ENCODE results near the gene BICD2.

BICD2 gene

GRCh38 chr9:92669890-92670708, 94.5 kb downstream of the BICD2 start, which contains the start of gene IPPK:
TSS of gene IPPK (minus strand) at chr9:92670131. CDS start at chr9:92669988, 143 bp downstream.
- TF ChIP-seq ZFX (IDR thresholded peaks at IDR 0.05; ENCODE audit: borderline replicate concordance) (no peak), CTCF (IDR thresholded peaks at IDR 0.05) (no peak)
- H3K27ac ChIP-seq: peak within 1 kb of the TSS; percentile 82

DNA sequence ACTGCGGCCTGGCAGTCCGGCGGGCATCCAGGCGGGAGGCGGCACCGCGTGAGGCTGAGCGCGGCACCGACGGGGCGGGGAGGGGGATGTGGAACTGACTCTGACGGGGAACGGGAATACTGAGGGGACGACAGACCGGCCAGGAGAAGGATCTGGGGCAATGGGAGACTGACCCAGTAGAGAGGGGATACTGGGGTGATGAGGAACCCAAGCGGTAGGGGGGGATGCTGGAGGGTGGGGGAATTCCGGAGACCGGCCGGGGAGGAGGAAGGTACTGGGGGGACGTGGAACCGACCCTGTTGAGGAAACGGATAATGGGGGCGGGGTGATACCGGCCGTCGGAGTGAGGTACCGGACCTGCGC, 95.1 kb downstream of the BICD2 start:
- H3K27ac ChIP-seq: peak overlapping the region; percentile 82

DNA sequence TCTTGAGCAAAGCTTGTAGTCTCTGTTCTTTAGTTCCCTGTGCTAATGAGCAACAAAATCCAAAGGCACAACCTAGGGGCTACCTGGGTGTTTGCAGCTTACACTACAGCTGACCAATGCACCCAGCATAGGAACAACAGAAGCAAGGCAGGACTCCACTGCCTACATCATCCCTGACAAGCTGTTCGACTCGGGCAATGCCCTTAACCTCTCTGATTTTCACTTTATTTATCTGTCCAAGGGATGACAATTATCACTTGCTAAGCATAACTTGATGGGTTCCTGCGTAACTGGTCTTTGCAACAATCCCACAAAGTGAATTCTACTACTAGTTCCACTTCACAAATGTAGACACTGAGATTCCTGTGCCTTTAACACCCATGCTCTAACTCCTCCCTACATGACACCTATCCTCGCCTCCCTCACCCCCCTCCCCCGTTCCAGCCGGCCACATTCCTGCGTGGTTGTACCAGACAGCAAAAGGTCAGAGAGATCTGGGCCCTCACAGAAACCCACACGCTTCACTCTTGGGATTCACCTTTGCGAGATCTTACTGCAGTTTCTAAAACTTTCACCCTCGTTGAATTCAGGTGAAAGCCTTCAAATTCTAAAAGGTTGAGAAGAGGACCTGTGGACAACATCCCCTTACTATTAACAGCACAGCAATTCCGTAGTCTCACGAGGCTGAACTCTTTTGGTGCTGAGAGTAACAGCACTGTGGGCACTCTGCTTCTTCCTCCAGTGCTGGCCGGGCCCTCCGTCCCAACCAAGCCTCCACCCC, 95.7 kb downstream of the BICD2 start:
- peak overlapping the region; percentile 82 for H3K27ac ChIP-seq
- TF ChIP-seq CTCF (IDR thresholded peaks at IDR 0.05): no peak
- no peak for TF ChIP-seq ZFX (IDR thresholded peaks at IDR 0.05; ENCODE audit: borderline replicate concordance)

More for the DNA sequence above, 95.1 kb downstream of the BICD2 start:
- TF ChIP-seq CTCF (IDR thresholded peaks at IDR 0.05) (no peak), ZFX (IDR thresholded peaks at IDR 0.05; ENCODE audit: borderline replicate concordance) (no peak)

DNA sequence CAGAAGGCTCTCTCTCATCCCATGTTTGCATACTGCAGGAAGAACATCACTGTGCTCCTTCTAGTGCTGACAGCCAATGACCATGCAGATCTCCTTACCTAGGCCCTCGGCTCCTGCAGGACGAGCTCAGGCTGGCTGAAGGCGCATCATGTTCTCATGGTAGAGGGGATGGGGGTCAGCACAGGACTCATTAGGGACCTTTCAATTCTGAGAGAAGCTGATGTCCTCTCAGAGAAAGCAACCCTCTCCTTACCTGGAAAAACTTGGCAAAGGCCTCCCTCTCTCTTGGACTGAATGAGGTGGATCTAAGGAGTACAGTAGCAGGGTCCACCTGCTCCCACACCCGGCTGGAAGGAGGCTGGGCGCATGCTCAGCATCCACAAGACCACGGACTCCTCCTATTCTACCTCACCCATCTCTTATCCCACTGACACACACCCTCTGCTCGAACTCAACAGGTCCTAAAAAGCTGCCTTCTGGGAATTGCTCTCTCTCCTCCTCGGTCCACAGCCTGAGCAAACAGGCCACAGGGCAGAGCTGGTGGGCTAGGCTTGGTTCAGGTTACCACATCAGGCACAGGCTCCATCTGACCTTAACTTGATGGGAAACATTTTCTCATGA, 97.6 kb downstream of the BICD2 start:
- H3K27ac ChIP-seq: peak overlapping the region; percentile 69
- TF ChIP-seq ZFX (IDR thresholded peaks at IDR 0.05; ENCODE audit: borderline replicate concordance) (no peak), CTCF (IDR thresholded peaks at IDR 0.05) (no peak)

DNA sequence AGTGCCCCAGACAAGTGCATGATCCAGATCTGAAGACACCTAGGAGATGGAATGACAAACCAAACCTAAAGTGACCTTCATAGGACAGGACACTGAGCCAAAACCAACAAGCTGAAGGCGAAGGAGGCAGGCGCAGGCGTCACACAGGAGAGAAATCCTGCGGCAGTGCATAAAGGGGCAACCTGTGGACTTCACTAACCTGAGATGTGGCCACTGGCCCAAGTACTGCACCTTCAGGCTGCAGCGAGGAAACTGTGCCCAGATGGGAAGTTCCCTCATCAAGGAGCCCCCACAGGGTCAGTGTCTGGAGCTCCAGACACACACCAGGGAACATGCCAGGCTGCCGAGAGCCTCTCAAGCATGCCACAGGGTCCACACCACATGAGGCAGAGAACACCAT, 98.4 kb downstream of the BICD2 start:
- peak overlapping the region; percentile 69 for H3K27ac ChIP-seq

DNA sequence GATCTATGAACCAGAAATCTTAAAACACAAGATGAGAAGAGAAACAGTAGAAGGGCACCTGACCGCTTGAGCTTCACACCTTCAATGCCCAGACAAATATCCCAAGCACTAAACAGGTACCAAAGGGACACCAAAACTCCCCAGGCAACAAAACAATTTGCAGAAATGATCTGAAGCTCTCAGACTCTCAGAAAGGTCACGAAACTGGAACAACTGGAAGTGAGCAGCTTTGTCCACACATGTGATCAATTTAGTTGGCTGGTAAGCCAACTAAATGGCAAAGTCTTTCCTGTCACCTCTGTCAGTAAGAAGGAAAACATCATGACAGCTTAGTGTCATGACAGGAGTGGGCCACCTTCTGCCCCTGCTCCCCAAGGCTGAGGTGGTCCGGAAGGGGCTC, 98.8 kb downstream of the BICD2 start:
- peak overlapping the region; percentile 69 for H3K27ac ChIP-seq
- TF ChIP-seq ZFX (IDR thresholded peaks at IDR 0.05; ENCODE audit: borderline replicate concordance) (no peak), CTCF (IDR thresholded peaks at IDR 0.05) (no peak)

More for the DNA sequence above, 98.4 kb downstream of the BICD2 start:
- no peak for TF ChIP-seq CTCF (IDR thresholded peaks at IDR 0.05)
- TF ChIP-seq ZFX (IDR thresholded peaks at IDR 0.05; ENCODE audit: borderline replicate concordance): no peak

All from 22Rv1 (cell line).